CD14-positive monocyte (primary cell): ENCODE results near the gene MYO1D. TPM values are rescaled to one million over a fixed set of nuclear protein-coding genes. Genes with fewer than 3 reads are reported as not detected.

Experiments used
- DNase-seq, 3 donors: peaks; one replicate each; pipeline ENCODE4 v3.0.0-alpha.2; 2011 to 2022
- H2AFZ ChIP-seq: 2 replicates; pipeline ENCODE4 v1.6.0; 2012; ENCODE audit warnings: mild to moderate bottlenecking, low read depth, low read length, inconsistent platforms; ENCODE audit not compliant: insufficient read depth, poor library complexity, severe bottlenecking
- H3K27ac ChIP-seq, 2 donors: 1 replicate in 1 of 2; 2 replicates in 1 of 2; pipeline ENCODE4 v1.5.1; 2012 to 2013; ENCODE audit warnings: low read length in 2 of 2, control low read depth in 1 of 2, inconsistent platforms in 1 of 2, low read depth in 1 of 2, mild to moderate bottlenecking in 1 of 2
- H3K27me3 ChIP-seq, 2 donors: one replicate each; pipeline versions ENCODE4 v1.6.0 to v1.6.1; 2011 to 2013; ENCODE audit warnings: low read length in 2 of 2; ENCODE audit not compliant: control insufficient read depth in 2 of 2, insufficient read depth in 2 of 2
- H3K36me3 ChIP-seq, 2 donors: replicated peaks in 1 of 2; 1 replicate in 1 of 2; 2 replicates in 1 of 2; pipeline versions ENCODE4 v1.5.1 to v1.6.1; 2012 to 2013; ENCODE audit warnings: low read length in 2 of 2, control low read depth in 1 of 2, inconsistent platforms in 1 of 2, mild to moderate bottlenecking in 1 of 2; ENCODE audit not compliant: insufficient read depth in 2 of 2, control insufficient read depth in 1 of 2
- H3K4me1 ChIP-seq, 2 donors: 1 replicate in 1 of 2; 2 replicates in 1 of 2; pipeline versions ENCODE4 v1.5.1 to v1.6.1; 2012 to 2013; ENCODE audit warnings: low read length in 2 of 2, control low read depth in 1 of 2, inconsistent platforms in 1 of 2, mild to moderate bottlenecking in 1 of 2, moderate library complexity in 1 of 2; ENCODE audit not compliant: insufficient read depth in 2 of 2, control insufficient read depth in 1 of 2
- H3K4me2 ChIP-seq: replicated peaks from 2 replicates; pipeline ENCODE3; 2012; ENCODE audit warnings: low read length, moderate library complexity, mild to moderate bottlenecking; ENCODE audit not compliant: poor library complexity, severe bottlenecking; ENCODE audit errors: extremely low read depth
- H3K4me3 ChIP-seq, 3 experiments: fragments of 200-600 bp in 1 of 3; sonication (generic) in 1 of 3; replicated peaks in 1 of 3; 1 replicate in 2 of 3; 2 replicates in 1 of 3; pipeline ENCODE4 v1.5.1; 2011 to 2013; ENCODE audit warnings: low read length in 3 of 3, mild to moderate bottlenecking in 3 of 3, control low read depth in 2 of 3, low read depth in 2 of 3, inconsistent platforms in 1 of 3, moderate library complexity in 1 of 3
- H3K79me2 ChIP-seq: 2 replicates; pipeline ENCODE4 v1.6.0; 2012; ENCODE audit warnings: mild to moderate bottlenecking, control low read depth, inconsistent platforms, low read length, moderate library complexity; ENCODE audit not compliant: insufficient read depth
- H3K9ac ChIP-seq: 2 replicates; pipeline ENCODE4 v1.6.0; 2017; ENCODE audit warnings: low read length, mild to moderate bottlenecking; ENCODE audit not compliant: insufficient read depth, poor library complexity, severe bottlenecking
- H3K9me3 ChIP-seq, 2 donors: replicated peaks in 1 of 2; 1 replicate in 1 of 2; 2 replicates in 1 of 2; pipeline versions ENCODE4 v1.5.1 to v1.6.1; 2012 to 2013; ENCODE audit warnings: low read length in 2 of 2, control low read depth in 1 of 2; ENCODE audit not compliant: control insufficient read depth in 1 of 2, insufficient read depth in 1 of 2
- H4K20me1 ChIP-seq: 2 replicates; pipeline ENCODE4 v1.6.0; 2012; ENCODE audit warnings: mild to moderate bottlenecking, low read length, control low read depth, moderate library complexity; ENCODE audit not compliant: insufficient read depth
- H3K27ac Mint-ChIP-seq, 7 donors: one replicate each; pipeline ENCODE4 v1.8.0; 2020; ENCODE audit warnings: mild to moderate bottlenecking in 7 of 7, mixed read lengths in 7 of 7, moderate library complexity in 6 of 7, inconsistent platforms in 2 of 7
- H3K27me3 Mint-ChIP-seq, 3 donors: one replicate each; pipeline ENCODE4 v1.8.0; 2021 to 2022; ENCODE audit warnings: low read depth in 3 of 3, mild to moderate bottlenecking in 3 of 3, mixed read lengths in 3 of 3, moderate library complexity in 3 of 3, inconsistent platforms in 1 of 3
- H3K36me3 Mint-ChIP-seq, 2 donors: one replicate each; pipeline ENCODE4 v1.8.0; 2020; ENCODE audit warnings: mixed read lengths in 2 of 2, inconsistent platforms in 1 of 2, mild to moderate bottlenecking in 1 of 2
- H3K4me1 Mint-ChIP-seq: one replicate; pipeline ENCODE4 v1.8.0; 2020; ENCODE audit warnings: mild to moderate bottlenecking, mixed read lengths
- H3K4me3 Mint-ChIP-seq, 2 donors: one replicate each; pipeline ENCODE4 v1.8.0; 2020; ENCODE audit warnings: mild to moderate bottlenecking in 2 of 2, mixed read lengths in 2 of 2, moderate library complexity in 1 of 2
- H3K9me3 Mint-ChIP-seq, 7 donors: one replicate each; pipeline ENCODE4 v1.8.0; 2020 to 2022; ENCODE audit warnings: mixed read lengths in 7 of 7, mild to moderate bottlenecking in 6 of 7, moderate library complexity in 6 of 7, inconsistent platforms in 2 of 7
- WGBS: methylation state at CpG from one replicate; pipeline ENCODE4 v1.1.5; 2013; ENCODE audit warnings: missing lambda C conversion rate; ENCODE audit not compliant: insufficient coverage; 5-methylcytosine and 5-hydroxymethylcytosine counted together
- intact Hi-C, 2 donors: fragments of 100-400 bp; cut with micrococcal nuclease; formaldehyde crosslinking; loops; one replicate each; pipeline versions ENCODE4 v1.15.0 to v1.15.1; 2023
- polyA plus RNA-seq, 3 donors: library from polyadenylated mRNA; depleted of rRNA in 1 of 3; unstranded in 2 of 3; stranded (reverse) in 1 of 3; fragments of 300-500 nt in 2 of 3; fragments of >200 nt in 1 of 3; fragmentation: Illumina TruSeq in 2 of 3; gene quantifications; 1 replicate in 2 of 3; 2 replicates in 1 of 3; pipeline ENCODE4 v1.2.3, GENCODE V29; 2012 to 2021
- TF ChIP-seq, protein P1 (sequence below): fragments of 200-600 bp; IDR thresholded peaks from one replicate; pipeline ENCODE4 v1.8.0; 2022; ENCODE audit warnings: antibody characterized with exemption, mild to moderate bottlenecking

The MYO1D gene
- polyA plus RNA-seq, 3 donors: 0.22 to 0.39 (median 0.26) TPM

DNA sequence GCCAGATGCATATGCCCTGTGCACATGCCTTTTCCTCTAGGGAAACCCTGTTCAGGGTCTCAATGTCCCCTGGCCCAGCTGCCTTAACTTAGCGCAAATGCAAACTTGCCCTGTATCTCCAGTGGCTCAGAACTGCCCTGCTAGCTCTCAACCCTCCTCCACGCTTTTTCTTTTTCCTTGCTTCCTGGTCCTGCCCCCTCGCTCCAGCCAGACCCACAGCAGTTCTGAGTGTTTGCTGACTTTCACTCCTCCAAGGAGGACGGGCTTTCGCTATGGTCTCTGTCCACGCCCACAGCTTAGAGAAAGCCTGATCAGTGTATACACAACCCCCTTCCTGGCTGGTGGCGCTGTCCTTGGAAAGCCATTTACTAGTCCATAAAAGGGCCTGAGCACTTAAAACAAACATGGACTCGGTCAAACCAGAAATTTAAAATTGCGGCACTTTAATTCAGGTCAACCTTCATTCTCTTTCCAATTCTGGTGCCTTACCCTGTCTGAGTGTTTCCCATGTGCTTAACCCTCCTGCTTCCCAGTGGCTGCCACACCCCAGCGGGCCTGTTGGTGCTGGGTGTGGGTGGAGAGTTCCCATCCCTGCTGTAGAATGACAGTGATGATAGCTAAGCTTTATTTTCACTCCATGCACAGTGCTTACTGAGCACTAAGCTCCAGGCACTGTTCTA, 35.4 kb upstream of the MYO1D start:
- intact Hi-C loops: no loop called here
- Histone ChIP-seq H3K4me2 (no peak overlapping the region), H2AFZ (no peak overlapping the region)

DNA sequence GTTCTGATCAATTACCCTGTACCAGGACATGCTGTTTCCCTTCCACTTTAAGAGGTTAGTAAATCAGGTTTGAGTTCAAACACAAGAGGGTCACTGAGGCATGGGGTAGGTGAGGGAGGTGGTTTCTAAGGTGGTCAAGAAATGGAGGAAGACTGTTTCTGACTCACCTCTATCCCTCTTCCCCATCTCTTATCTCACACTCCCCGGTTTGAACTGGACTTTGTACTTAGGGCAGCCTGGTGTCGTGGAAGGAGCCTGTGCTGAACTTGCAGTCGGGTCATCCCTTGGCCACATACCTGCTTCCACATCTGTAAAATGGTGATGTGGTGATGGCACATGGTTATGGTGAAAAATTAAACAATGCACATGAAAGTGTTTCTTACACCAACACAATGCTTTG, 33.8 kb upstream of the MYO1D start:
- Histone ChIP-seq H3K4me2 (no peak overlapping the region), H3K27me3 (peaks cover 0 to 2% of the 10 kb centered on the region in 2 donors), H4K20me1 (no peaks in the 10 kb centered on the region), H3K4me3 (no peak overlapping the region), H3K27ac (no peak overlapping the region), H3K9me3 (no peaks in the 10 kb centered on the region), H3K9ac (no peak overlapping the region), H3K79me2 (no peaks in the 10 kb centered on the region), H2AFZ (no peak overlapping the region), H3K36me3 (no peaks in the 10 kb centered on the region), H3K4me1 (no peaks in the 10 kb centered on the region)
- no peak overlapping the region for H3K27ac Mint-ChIP-seq
- no CpG with 5 or more reads among the region's 3 CpGs for WGBS
- no peak for DNase-seq
- no peaks in the 10 kb centered on the region for H3K9me3 Mint-ChIP-seq
- TF ChIP-seq, protein P1, sequence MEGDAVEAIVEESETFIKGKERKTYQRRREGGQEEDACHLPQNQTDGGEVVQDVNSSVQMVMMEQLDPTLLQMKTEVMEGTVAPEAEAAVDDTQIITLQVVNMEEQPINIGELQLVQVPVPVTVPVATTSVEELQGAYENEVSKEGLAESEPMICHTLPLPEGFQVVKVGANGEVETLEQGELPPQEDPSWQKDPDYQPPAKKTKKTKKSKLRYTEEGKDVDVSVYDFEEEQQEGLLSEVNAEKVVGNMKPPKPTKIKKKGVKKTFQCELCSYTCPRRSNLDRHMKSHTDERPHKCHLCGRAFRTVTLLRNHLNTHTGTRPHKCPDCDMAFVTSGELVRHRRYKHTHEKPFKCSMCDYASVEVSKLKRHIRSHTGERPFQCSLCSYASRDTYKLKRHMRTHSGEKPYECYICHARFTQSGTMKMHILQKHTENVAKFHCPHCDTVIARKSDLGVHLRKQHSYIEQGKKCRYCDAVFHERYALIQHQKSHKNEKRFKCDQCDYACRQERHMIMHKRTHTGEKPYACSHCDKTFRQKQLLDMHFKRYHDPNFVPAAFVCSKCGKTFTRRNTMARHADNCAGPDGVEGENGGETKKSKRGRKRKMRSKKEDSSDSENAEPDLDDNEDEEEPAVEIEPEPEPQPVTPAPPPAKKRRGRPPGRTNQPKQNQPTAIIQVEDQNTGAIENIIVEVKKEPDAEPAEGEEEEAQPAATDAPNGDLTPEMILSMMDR: no peak
- no peaks in the 10 kb centered on the region for H3K4me1 Mint-ChIP-seq
- H3K36me3 Mint-ChIP-seq: no peaks in the 10 kb centered on the region
- H3K4me3 Mint-ChIP-seq: no peak overlapping the region
- H3K27me3 Mint-ChIP-seq: peaks cover 0 to 6% (median 3%) of the 10 kb centered on the region in 3 donors
- intact Hi-C loops: no loop called here

More for the DNA sequence above, 35.4 kb upstream of the MYO1D start:
- Histone ChIP-seq H3K36me3 (no peaks in the 10 kb centered on the region), H3K4me3 (no peak overlapping the region), H3K27me3 (peaks cover 0 to 2% of the 10 kb centered on the region in 2 donors), H3K27ac (no peak overlapping the region), H3K9ac (no peak overlapping the region), H4K20me1 (no peaks in the 10 kb centered on the region), H3K4me1 (no peaks in the 10 kb centered on the region), H3K9me3 (no peaks in the 10 kb centered on the region), H3K79me2 (no peaks in the 10 kb centered on the region)
- Mint-ChIP-seq H3K4me3 (no peak overlapping the region), H3K4me1 (no peaks in the 10 kb centered on the region), H3K27me3 (peaks cover 2 to 6% (median 2%) of the 10 kb centered on the region in 3 donors), H3K36me3 (no peaks in the 10 kb centered on the region), H3K9me3 (no peaks in the 10 kb centered on the region), H3K27ac (peak overlapping the region in 1 of 7 donors; percentile 64)
- TF ChIP-seq, protein P1: no peak
- WGBS: 86% methylated on average over 7 of the region's 10 CpGs
- DNase-seq: no peak
